GM21576 (cell line): ENCODE measurements around the gene BNIP5.
"Not testable (repeated sequence)": the region's sequence is repeated elsewhere in the genome, so short reads cannot be mapped to it uniquely, and the experiment has no call there.

Experiments used
- ATAC-seq: cut with Tn5 transposase; IDR thresholded peaks from one replicate; pipeline ENCODE4 v1.9.1; 2021; ENCODE audit warnings: mild to moderate bottlenecking, moderate library complexity; ENCODE audit not compliant: unreplicated experiment

BNIP5 gene

DNA sequence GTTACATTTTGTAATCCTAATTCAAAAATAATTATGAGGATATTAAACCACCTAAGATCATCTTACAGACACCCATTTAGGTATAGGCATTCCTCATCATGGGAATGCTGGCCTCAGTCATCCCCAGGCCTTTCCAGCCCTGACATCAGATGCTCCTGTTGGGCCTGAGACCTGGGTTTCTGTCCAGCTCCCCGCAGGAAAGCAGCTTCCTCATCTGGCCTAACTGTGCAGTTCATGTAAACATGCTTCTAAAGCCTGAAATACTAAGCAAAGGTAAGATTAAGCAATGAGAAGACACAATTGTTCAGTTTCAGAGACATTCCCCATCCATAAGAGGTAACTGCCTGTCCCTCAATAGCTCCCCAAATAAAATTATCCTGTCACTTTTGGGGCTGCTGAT is 31.7 kb upstream of the BNIP5 start:
- no peak for ATAC-seq

DNA sequence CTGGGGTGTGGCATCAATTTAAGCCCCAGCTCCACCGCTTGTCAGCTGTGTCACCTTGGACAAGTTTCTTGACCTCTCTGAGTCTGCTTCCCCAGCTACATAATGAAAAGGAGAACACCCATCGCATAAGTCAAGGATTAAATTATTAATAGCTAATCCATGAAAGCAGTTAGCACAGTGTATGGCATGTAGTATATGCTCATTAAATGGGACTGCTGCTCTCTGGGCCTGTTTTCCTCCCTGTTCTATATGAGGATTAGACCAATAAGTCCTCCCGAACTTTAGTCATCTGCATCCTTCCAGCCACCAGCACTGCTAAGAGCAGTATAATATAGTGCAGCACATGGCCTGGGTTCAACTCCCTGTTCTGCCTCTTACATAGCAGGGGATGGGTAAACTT is 31.1 kb upstream of the BNIP5 start:
- ATAC-seq = no peak

DNA sequence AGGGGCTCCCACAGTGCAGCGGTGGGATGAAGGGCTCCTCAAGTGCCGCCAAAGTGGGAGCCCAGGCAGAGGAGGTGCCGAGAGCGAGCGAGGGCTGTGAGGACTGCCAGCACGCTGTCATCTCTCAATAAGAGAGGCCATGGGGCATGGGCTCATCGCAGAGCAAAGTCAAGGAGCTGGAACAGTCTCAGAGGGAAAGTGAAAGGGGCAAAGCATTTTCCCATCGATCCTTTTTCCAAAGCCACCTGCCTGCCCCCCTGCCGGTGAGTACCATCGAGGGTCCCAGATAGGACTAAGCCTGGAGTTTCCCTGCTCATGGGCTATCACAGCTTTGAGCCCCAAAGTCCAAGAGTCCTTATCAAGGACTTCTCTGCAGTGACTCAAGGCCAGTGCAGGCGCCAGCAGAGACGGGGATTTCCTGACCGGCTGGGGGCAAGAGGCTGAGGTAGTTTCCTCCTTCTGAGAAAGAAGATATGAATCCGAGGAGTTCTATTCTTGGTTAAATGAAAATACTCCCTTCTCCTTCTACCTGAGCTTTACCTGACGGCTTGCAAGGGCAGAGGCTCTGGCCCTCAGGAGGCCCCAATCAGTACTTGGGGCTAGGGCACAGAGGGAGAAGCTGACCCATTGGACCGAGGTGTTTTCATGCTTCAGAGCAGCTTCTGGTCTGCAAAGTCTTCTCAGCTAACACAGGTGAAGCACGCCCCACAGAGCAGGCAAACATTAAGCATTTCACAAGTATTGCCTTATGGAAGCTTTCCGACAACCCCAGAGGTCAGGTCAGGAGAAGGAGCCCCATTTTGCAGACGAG is 28.2 kb upstream of the BNIP5 start:
- ATAC-seq = no peak

DNA sequence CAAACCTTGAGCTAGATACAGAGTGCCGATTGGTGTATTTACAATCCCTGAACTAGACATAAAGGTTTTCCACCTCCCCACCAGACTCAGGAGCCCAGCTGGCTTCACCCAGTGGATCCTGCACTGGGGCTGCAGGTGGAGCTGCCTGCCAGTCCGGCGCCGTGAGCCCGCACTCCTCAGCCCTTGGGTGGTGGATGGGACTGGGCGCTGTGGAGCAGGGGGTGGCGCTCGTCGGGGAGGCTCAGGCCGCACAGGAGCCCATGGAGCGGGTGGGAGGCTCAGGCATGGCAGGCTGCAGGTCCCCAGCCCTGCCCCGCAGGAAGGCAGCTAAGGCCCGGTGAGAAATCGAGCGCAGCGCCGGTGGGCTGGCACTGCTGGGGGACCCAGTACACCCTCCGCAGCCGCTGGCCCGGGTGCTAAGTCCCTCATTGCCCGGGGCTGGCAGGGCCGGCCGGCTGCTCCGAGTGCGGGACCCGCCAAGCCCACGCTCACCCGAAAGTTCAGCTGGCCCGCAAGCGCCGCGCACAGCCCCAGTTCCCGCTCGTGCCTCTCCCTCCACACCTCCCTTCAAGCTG is 27.5 kb upstream of the BNIP5 start:
- ATAC-seq = not testable (repeated sequence)

DNA sequence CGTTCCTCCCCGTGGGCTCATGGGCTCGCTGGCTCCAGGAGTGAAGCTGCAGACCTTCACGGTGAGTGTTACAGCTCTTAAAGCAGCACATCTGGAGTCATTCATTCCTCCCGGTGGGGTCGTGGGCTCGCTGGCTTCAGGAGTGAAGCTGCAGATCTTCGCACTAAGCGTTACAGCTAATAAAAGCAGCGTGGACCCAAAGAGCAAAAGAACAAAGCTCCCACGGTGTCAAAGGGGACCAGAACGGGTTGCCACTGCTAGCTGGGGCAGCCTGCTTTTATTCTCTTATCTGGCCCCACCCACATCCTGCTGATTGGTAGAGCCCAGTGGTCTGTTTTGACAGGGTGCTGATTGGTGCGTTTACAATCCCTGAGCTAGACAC is 26.7 kb upstream of the BNIP5 start:
- ATAC-seq = not testable (repeated sequence)

DNA sequence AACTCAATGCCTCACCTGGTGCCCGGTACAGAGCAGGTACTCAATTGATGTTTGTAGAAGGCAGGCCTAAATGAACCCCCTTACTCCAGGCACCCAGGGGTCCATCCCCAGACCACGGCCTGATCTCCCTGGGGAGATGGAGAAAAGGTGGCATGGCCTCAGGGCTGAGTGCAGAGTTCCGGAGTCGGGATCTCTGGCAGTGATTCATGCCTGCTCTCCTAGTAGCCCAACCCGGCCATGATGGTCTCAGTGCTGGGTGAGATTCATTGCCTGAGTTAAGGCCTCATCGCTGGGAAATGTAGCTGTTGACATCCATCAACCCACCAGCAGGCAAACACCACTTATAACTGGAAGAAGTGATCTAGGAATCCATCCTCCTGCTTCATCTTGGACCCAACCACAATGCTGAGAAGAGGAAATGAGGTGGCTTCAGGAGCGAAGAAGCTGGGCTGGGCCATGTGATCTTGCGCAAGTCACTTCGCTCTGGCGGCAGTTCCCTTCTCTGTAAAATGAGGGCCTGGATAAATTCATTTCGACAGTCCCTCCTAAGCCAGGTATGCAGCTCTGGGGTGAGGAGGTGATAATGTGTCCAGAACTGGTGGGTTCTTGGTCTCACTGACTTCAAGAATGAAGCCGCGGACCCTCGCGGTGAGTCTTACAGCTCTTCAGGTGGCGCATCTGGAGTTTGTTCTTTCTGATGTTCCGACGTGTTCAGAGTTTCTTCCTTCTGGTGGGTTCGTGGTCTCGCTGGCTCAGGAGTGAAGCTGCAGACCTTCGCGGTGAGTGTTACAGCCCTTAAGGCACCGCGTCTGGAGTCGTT is 26.1 kb upstream of the BNIP5 start:
- no peak for ATAC-seq

DNA sequence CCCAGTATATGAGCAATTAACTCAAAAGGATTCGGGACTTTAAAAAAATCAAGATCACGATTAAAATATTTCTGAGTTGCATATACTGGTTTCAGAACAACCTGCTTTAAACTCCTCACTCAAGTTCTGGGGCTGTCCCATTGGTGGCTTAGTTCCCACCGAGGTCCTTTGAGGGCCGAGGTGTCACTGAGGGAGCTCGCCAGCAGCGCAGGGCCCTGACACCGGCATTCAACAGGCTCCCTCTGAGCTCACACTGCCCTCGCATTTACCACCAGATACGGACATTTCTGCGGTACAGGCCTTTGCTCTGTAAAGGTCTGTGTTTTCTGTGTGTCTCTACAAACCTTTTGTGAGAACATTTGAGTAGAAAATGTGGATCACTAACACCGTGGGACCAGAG is 24.4 kb upstream of the BNIP5 start:
- no peak for ATAC-seq

DNA sequence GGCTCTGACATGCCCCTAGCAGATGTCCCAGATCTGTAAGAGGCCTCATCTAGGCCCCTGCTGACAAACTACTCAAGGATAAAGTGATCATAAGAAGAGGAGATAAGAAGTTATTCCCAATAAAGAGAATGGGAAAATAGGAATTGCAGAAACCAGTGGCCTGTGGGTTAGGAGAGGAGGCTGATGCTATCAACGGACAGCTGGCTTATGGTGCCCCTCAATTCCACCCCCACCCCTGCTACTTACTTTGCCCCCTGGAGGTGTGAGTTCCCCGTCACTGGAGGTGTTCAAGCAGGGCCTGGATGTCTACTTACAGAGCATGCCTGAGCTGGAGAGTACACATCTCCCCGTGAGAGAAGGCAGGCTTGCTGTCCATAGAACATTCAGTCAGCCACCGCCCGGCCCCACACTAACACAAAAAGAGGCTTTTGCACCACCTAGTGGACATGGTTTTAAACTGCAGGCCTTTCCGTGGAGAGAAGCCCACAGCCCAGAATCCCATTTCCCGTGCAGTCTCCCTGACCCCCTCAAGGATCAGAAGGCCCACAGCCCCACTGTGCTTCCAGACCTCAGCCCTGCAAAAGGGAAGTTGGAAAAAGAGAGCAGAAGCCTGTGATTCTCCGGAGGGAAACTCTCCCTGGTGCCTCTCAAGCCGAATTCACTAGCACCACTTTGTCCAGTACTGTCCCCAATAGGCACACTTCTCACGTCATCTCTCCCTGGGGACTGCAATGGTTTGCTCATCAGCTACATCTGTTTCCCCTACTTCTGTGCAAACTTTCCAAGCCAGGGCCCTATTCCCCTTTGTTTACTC is 23.8 kb upstream of the BNIP5 start:
- ATAC-seq = peak; percentile 46

DNA sequence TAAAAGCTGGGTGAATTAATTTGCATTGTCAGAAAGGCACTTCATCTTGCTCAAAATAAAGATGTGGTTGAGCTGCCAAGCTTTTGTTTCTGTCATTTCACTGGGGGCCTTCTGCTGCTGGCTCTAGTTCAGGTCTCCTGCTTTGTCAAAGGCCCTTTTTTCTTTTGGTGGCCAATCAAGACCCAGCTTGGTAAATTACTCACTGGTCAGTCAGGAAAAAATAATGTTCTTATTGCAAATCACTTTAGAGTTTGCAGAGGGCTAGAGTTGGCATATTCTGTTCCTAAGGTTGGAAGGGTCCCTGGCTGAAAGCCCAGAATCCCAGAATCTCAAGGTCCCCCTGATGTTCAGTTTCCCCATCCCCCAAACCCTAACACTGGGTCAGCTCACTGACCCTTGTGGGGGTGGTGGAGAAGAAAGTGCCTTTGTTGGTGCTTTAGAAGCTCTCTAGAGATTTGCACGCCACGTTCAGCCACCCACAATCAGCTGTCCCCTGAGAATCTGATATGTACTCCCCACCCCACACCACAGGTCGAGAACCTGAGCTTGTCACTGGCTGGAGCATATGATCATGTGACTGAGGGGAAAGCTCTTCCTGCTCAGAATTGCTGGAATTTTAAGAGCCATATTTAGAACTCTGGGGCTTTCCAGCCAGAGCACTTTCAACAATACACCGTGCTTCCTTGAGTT is 21.7 kb upstream of the BNIP5 start:
- ATAC-seq = no peak

DNA sequence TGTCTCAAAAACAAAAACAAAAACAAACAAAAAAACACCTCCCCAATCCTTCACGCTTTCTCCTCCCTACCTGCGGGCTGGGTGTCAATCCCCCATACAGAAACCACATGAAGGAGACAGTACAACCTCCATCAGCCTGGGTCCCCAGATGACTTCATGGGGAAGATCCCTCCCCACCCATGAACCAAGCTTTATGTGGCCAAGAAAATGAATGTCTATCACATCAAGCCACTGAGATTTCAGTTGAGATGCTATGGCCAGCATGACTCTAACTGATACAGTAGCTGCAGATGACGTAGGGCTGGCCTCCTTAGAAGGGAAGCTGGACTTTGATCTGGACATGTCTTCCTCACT is 21.2 kb upstream of the BNIP5 start:
- ATAC-seq = no peak

DNA sequence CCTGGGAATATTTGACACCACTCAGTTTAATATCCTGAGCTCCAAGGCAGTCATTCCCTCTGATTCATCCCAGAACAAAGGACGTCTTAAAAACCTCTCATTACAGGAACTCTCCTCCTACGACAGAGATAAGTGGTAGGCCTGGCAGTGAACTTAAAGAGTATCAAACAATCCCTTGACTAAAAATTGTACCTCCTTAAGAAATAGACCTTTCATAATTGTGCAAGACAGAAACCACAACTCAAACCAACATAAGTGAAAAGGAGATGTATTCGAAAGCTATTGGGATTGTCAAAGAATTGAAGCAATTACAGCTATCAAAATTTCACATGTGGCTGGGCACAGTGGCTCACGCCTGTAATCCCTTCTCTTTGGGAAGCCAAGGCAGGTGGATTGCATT is 19.1 kb upstream of the BNIP5 start:
- no peak for ATAC-seq

DNA sequence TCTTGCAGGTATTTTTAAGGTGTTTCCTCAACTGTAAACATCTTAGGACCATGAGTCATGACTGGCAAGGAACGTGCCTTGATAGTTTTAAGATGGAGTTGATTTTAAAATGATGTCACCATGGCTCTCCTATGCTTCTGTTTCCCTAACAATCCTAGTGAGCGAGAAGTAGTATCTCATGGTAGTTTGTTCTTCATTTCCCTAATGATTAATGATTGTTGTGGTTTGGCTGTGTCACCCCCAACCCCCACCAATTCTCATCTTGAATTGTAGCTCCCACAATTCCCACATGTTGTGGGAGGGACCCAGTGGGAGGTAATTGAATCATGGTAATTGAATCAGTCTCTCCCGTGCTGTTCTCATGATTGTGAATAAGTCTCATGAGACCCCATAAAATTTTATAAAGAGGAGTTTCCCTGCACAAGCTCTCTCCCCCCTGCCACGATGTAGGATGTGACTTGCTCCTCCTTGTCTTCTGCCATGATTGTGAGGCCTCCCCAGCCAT is 16.8 kb upstream of the BNIP5 start:
- ATAC-seq = no peak

DNA sequence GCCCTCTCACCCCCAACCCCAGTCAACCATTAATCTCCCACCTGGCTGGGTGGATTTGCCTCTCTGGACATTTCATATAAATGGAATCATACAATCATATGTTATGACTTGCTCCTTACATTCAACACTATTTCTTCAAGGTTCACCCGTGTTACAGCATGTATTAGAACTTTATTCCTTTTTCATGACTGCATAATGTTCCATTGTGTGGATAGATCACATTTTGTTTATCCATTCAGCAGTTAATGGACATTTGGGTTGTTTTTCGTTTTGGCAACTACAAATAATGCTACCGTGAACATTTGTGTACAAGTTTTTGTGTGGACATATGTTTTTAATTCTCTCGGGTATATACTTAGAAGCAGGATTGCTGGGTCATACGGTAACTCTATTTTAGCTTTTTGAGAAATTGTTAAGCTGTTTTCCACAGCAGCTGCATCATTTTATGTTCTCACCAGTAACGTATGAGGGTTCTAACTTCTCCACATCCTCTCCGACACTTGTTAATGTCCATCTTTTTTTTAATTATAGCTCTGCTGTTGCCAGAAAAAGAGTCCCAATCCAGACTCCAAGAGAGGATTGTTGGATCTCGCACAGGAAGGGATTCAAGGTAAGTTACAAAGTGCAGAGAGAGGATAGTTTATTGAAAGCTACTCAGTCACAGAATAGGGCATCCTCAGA is 15.9 kb upstream of the BNIP5 start:
- no peak for ATAC-seq

DNA sequence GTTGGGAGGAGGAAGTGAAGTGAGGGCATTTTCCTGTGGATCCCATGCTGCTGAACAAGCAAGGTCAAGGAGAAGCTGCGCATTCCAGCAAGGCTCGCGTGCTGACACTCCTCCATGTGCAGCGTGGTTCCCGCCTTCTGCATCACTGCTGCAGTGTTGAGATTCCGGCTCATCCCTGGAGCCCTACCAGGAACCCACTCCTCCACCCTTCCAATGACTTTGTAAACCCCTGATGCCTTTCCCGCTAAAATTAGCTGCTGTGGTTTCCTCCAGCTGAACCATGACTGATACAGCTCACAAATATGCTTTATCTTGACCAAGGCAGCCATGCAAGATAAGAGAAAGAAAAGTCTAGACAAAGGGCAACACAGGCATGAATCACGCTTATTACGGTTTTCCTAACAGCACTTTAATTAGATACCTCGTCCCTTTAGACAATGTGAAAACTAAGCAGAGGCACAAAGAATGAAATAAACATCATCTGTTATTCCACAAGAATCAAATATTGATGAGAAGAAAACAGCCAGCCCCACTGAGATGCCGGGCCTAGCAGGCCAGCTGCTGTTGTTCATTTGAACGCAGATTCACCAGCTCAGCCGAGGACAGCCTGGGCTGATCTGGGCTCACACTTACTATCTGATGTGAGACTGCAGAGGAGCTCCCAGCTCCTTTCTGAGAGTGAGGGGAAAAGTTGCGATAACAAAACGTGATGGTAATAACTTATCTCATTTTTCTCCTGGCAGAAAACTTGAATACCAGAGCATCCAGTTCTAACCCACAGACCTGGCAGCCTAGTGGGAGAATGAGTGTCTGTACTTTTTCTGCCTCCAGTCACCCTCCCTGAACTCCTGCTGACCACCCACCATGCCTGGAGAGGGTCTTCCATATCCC is 14.2 kb upstream of the BNIP5 start:
- ATAC-seq = no peak

DNA sequence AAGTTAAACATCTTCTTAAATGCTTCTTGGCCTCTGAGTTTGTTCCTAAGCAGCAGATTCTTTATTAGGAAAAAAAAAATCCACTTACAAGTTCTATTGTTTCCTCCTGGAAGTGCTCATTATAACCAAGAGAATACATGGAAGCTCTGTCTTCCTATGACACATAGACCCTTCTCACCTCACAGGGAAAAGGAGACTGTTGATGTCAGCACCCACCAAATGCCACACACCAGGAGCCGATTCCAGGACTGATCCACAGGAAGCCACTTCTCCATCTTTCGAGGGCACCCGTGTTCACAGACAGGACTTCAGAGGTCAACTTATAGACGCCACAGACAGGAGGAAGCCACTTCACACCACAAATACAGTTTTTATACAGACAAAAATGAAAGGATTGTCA is 13.4 kb upstream of the BNIP5 start:
- ATAC-seq = no peak

DNA sequence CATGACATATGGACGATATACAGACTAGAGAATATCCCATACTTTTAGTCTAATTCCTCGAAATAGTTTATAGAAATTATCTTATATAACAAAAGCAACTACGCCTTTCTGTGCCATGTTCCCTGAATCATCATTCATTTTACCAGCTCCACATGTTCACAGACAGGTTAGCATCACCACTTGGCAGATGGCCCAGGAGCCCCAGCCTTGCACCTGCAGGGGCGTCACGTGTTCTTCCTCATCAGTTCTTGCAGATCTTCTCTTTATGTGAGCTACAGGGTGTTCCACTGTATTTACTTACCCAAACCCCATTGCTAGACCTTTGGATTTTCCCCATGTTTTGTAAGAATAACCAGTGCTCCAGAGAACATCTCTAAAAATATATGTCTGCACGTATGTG is 12.6 kb upstream of the BNIP5 start:
- no peak for ATAC-seq

DNA sequence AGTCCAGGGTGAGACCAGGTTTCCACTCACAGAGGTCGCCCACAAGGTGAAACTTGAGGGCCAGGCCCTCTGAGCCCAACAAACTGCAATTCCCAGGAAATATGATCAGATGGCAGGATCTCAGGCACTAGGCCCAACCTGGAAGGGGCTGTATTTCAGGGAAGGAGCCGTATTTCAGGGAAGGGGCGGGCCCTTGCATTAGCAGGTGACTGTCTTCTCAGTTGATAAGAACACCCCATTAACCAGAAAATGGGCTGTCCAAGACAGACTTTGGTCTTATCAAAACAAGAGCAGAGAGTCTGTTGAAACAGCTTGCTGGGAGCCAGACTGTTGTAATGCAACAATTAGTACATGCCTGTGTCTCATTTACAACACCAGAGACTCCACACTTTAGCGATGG is 10.9 kb upstream of the BNIP5 start:
- ATAC-seq = no peak

DNA sequence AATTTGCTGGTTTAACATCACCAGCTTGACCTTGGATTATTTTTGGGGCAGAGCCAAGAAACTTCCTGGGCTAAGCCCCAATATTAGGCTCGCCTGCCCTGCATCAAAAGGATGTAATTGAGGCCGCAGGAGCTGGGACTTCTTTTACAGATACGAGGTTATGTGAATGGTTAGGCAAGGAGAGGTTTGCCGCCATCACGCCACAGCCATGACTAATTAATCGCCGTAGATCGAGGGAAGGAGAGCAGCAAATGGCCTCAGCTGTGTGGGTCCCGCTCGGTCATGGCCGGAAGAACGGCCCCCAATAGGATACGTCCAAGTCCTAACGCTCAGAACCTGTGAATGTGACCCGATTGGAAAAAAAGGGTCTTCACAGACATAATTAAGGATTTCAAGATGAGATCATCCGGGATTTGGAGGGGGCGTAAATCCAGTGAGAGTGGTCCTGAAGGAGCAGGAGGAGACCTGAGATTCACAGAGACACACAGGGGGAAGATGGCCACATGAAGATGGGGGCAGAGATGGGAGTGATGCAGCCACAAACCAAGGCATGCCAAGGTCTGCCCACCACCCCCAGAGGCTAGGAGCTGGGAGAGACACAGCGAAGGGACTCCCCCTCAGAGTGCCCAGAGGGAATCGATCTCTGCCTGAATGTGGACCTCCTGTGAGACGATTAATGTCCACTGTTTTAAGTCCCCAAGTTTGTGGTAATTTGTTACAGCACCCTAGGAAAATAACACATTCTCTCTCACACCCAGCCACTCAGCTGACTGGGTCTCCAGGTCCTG is 10.0 kb upstream of the BNIP5 start:
- ATAC-seq = no peak
